GM10266 (cell line): ENCODE measurements around the gene TSPAN16.
A peak's percentile ranks its signal among the peaks of the same experiment; 100 is the strongest.
"Not testable (repeated sequence)": the region's sequence is repeated elsewhere in the genome, so short reads cannot be mapped to it uniquely, and the experiment has no call there.

Source experiments
- DNase-seq: peaks from one replicate; pipeline ENCODE4 v3.0.0; 2012; ENCODE audit errors: extremely low spot score
- TF ChIP-seq, protein P1 (sequence below): IDR thresholded peaks from 2 replicates; pipeline ENCODE4 v1.5.1; 2012; ENCODE audit warnings: mild to moderate bottlenecking, low read depth; ENCODE audit not compliant: control insufficient read depth, insufficient read depth; ENCODE audit errors: missing control alignments

Gene TSPAN16

DNA sequence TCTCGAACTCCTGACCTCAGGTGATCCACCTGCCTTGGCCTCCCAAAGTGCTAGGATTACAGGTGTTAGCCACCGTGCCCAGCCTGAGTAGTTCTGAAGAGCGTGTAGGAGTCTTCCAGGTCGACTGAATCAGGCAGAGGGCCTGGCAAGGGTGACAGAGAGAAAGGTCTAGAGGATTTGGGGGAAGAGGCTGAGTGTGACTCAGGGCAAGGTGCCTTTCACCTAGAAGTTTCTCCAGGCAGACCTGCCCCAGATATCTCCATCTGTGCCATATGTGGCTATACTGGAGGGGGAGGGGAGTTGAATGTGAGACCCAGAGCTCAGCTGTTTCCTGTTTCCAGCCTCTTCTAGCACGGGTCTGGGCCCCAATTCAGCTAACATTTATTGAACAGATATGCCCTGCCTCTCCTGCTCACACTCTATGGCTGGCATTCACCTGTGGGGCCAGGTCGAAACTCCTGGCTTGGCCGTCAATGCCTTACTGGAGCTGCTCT is 51.6 kb downstream of the TSPAN16 start:
- no peak for DNase-seq
- TF ChIP-seq, protein P1, sequence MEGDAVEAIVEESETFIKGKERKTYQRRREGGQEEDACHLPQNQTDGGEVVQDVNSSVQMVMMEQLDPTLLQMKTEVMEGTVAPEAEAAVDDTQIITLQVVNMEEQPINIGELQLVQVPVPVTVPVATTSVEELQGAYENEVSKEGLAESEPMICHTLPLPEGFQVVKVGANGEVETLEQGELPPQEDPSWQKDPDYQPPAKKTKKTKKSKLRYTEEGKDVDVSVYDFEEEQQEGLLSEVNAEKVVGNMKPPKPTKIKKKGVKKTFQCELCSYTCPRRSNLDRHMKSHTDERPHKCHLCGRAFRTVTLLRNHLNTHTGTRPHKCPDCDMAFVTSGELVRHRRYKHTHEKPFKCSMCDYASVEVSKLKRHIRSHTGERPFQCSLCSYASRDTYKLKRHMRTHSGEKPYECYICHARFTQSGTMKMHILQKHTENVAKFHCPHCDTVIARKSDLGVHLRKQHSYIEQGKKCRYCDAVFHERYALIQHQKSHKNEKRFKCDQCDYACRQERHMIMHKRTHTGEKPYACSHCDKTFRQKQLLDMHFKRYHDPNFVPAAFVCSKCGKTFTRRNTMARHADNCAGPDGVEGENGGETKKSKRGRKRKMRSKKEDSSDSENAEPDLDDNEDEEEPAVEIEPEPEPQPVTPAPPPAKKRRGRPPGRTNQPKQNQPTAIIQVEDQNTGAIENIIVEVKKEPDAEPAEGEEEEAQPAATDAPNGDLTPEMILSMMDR: no peak

DNA sequence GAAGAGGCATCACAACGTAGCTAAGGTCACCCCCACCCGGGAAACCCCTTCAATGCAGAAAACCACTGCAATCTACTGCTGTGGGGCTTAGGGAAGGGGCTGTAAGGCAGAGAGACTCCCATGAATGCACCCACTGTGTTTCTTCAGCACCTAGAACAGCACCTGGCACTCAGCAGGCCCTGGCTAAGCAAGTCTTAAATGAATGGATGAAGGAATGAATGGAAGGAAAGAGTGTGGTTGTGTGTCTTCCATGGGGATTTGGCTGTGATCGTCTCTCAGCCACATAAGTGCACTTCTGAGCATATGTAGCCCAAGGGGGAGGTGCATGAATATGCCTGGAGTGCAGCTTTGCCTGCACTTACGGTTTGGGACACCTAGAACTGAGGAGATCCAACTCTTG is 53.2 kb downstream of the TSPAN16 start:
- TF ChIP-seq, protein P1: no peak
- DNase-seq: no peak

DNA sequence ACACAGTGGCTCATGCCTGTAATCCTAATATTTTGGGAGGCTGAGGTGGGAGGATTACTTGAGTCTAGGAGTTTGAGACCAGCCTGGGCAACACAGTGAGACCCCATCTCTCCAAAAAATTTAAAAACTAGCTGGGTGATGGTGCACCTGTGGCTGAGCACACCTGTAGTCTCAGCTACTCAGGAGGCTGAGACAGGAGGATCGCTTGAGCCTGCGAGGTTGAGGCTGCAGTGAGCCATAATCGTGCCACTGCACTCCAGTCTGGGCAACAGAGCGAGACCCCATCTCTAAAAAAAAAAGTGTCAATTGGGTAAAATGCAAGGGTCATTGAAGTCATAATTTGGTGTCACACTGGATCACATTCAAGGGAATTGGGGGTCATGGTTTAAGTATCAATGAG is 58.1 kb downstream of the TSPAN16 start:
- DNase-seq: not testable (repeated sequence)

DNA sequence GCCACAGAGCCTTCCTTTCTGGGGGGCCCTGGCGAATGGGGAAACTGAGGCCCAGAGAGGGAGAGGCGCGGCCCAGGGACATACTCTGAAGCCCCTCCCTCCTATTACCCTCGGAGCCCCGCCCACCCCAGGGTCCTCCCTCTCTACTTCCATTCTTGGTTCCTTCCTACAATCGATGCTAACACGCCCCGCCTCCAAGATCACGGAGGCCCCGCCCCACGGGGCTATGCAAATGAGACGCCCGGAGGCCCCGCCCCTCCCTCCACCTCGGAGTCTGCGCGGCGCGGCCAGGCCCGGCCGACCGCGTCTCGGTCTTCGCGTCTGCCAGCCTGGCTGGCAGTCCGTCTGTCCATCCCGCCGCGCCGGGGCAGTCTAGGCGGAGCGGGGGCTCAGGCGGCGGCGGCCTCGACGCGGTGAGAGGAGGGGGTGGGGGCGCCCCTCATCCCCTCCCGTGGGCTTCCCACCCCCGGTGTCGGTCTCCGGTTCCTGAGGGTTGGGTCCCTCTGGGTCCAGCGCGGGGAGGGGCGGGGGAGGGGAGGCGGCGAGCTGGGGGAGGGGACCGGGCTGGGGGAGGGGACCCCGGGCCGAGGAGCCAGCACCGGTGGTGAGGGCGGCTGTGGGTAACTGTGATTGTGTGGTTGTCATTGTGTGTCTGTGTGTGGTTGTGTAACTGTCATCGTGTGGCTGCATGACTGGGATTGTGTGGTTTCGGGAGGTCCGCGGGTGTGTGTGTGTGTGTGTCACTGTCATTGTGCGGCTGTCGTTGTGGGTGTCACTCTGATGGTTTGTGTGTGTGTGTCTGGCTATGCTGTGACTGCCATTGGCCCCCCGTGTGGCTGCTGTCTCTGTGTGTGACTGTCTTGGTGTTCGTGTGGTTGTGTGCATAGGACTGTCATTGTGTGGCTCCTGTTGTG is 59.5 kb downstream of the TSPAN16 start, which contains the start of gene PLPPR2:
PLPPR2 (plus strand) TSS at position 273 of the 914 bp plus-strand sequence. CDS start 2,242 bp downstream, outside the sequence.
- TF ChIP-seq, protein P1: no peak
- peak; percentile 94 for DNase-seq

DNA sequence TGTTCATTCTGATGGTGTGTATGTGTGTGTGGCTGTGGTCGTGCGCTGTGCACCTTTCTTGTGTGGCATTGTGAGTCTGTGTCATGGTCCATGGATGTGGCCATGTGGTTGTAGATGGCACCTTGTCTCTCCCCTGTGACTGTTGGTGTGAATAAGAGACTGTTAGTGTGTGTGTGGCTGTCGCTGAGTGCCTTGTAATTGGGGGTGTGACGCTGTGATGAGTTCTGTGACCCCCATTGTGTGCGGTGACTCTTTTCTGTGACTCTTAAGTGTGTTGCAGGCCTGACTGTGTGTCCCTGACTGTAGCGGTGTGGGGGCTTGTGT is 60.1 kb downstream of the TSPAN16 start:
- TF ChIP-seq, protein P1: no peak
- no peak for DNase-seq

DNA sequence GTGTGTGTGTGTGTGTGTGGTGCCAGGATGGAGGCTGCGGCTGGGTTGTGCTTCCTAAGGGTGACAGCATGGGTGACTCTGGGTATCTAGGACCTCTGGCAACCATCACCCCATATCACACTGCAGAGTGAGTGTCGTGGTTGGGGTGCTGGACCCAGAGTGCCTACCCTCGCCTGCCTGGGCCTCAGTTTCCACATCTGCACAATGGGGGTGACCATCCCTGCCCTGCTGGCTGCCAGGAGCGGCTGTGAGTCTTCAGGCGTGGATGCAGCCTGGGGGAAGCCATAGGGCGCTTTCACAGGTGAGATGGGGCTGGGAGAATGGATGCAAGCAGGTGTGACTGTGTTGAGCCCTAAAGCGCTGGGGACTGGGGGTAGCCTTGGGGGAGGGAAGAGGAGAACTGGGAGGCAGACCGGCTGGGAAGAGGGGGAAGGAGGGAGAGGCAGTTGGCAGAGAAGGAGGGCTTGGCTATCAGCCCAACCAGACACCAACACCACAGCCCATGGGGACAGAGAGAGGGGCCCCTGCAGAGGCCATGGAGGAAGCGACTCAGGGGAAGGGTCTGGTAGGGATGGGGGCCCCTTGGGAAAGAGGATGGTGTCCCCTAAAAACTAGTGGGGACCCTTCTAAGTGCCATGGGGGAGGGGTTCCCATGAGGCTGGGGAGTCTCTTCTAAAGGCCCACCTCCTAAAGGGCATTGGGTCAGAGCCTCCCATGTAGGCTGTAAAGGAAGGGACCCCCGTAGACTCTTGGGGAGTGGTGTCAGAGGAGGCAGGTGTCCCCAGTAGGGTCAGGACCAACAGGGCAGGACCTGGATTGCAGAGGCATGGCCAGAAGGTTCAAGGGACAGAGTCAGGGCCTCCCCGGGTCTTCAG is 61.0 kb downstream of the TSPAN16 start:
- no peak for DNase-seq
- TF ChIP-seq, protein P1: no peak

DNA sequence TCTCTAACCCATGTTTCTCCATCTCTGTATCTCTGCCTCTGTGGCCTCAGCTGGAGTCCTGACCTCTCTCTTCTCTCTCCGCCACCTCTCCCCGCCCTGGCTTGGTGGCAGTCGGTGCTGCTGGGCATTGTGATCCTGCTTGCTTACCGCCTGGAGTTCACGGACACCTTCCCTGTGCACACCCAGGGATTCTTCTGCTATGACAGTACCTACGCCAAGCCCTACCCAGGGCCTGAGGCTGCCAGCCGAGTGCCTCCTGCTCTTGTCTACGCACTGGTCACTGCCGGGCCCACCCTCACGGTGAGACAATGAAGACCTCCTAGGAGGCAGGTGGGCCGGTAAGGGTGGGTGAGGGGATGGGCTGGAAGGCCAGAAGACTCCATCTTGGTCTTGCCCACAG is 63.5 kb downstream of the TSPAN16 start:
- DNase-seq: no peak
- TF ChIP-seq, protein P1: no peak
